D721Med (cell line): ENCODE data around the gene SLX4IP.
A peak's percentile ranks its signal among the peaks of the same experiment; 100 is the strongest.

ENCODE experiments used
- DNase-seq: peaks from one replicate; pipeline ENCODE4 v3.0.0; 2011; ENCODE audit warnings: low spot score; ENCODE audit not compliant: insufficient read length
- FAIRE-seq: peaks from 2 replicates; lab custom pipeline; 2011; peaks lifted over from hg19 to GRCh38; lab: Jason Lieb, UNC
- TF ChIP-seq, protein P1 (sequence below): IDR thresholded peaks from 2 replicates; pipeline ENCODE4 v1.5.1; 2012; ENCODE audit warnings: mild to moderate bottlenecking, control low read depth; ENCODE audit not compliant: insufficient read depth; ENCODE audit errors: missing control alignments

The SLX4IP gene

DNA sequence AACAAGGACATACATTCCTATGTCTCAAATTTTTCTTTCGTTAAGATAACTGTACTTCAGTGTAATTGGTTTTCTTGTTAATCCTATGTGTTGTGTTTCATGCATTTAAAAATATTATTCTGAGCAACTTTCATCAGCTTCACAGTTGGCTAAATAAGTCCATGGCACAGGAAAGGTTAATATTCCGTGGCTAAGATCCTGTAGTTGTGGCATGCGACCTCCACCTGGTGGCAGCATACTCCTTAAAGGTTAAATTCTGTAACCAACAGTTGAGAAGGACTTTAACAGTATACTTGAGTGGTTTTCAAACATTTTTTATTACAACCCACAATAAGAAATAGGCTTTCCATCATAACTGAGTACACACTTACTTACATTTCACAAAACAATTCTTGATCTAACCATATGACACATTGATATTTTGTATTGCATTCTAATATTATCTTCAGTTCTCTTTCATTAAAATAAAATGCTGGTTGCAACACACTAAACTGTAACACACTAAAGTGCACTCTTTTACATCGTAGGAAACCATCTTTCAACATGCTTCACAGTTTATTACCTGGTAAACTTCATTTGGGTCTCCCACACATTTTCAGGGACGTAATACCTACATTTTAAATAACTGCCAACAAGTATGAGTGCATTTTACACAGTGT is 118.3 kb downstream of the SLX4IP start:
- FAIRE-seq (no peak), DNase-seq (no peak)
- TF ChIP-seq, protein P1, sequence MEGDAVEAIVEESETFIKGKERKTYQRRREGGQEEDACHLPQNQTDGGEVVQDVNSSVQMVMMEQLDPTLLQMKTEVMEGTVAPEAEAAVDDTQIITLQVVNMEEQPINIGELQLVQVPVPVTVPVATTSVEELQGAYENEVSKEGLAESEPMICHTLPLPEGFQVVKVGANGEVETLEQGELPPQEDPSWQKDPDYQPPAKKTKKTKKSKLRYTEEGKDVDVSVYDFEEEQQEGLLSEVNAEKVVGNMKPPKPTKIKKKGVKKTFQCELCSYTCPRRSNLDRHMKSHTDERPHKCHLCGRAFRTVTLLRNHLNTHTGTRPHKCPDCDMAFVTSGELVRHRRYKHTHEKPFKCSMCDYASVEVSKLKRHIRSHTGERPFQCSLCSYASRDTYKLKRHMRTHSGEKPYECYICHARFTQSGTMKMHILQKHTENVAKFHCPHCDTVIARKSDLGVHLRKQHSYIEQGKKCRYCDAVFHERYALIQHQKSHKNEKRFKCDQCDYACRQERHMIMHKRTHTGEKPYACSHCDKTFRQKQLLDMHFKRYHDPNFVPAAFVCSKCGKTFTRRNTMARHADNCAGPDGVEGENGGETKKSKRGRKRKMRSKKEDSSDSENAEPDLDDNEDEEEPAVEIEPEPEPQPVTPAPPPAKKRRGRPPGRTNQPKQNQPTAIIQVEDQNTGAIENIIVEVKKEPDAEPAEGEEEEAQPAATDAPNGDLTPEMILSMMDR = peak; percentile 88

DNA sequence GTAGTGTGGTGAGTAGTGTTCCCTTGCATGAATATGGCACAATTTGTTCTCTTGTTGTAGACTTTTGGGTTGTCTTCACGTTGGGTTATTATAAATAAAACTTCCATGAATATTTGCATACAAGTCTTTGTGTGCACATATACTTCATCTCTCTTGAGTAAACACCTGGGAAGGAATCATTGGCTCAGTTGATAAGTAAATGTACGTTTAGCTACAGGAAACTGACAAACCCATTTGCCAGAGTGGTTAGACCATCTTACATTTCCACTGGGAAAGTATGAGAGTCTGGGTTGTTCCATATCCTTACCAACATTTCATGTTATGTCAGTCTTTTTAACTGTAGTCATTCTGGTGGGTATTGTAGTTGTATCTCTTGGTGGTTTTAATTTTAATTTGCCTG is 119.2 kb downstream of the SLX4IP start:
- no peak for FAIRE-seq
- TF ChIP-seq, protein P1 = no peak
- DNase-seq = no peak

DNA sequence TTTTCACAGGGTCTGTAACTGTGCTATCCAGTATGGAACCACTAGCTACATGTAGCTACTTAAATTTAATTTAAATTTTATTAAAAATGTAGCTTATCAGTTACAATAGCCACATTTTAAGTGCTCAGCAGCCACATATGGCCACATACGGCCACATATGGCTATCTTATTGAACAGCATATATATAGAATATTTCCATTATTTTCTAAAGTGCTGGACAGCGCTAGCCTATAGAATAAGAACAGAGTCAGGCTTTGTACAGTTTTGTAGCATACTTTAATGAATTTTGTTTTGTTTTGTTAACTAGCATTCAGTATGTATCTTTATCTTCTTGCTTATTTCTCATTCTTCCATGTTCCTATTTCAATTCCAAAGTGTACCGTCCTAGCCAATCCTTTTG is 120.3 kb downstream of the SLX4IP start:
- FAIRE-seq = no peak
- DNase-seq = no peak
- TF ChIP-seq, protein P1 = no peak

DNA sequence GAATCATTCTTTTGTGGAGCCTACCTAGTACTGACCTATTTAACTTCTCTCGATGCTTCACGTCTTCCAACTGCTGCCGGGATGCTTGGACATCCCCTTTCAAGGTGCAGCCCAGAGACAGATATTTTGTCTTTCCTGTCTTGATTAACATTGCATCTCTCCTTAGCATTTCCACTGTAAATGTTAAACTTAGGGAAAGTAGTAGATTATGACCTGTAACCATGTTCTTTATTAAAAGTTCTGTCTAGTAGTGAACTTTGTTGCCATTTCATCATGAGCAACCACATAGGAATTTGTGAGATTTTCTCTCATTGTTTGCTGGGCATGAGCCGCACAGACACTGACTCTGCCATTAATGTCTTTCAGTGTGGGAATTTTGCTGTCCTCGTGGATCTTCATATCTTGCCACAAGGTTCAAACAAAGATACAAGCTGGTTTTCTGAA is 120.8 kb downstream of the SLX4IP start:
- no peak for DNase-seq
- TF ChIP-seq, protein P1 = no peak
- FAIRE-seq = no peak

- no peak for DNase-seq
- TF ChIP-seq, protein P1 = no peak
- FAIRE-seq = no peak
Observed at GRCh38 chr20:10556519-10557083, 121.5 kb downstream of the SLX4IP start.

GRCh38 chr20:10557685-10558084 is 122.6 kb downstream of the SLX4IP start:
- FAIRE-seq = no peak
- no peak for DNase-seq

GRCh38 chr20:10558635-10559187 is 123.6 kb downstream of the SLX4IP start:
- TF ChIP-seq, protein P1 = no peak
- no peak for FAIRE-seq
- no peak for DNase-seq

More at GRCh38 chr20:10557685-10558084, 122.6 kb downstream of the SLX4IP start:
- TF ChIP-seq, protein P1 = no peak
